LNCaP clone FGC (cell line): ENCODE measurements around the gene CYP1A2.
"Not testable (repeated sequence)": the region's sequence is repeated elsewhere in the genome, so short reads cannot be mapped to it uniquely, and the experiment has no call there.

Source experiments
- DNase-seq: peaks from one replicate; pipeline ENCODE4 v3.0.0-alpha.2; 2011; ENCODE audit warnings: low read depth
- H3K4me3 ChIP-seq: 2 replicates; pipeline ENCODE4 v1.5.1; 2011; ENCODE audit warnings: mild to moderate bottlenecking, low read depth, low read length, control low read depth
- TF ChIP-seq, protein P1 (sequence below): IDR thresholded peaks from 2 replicates; pipeline ENCODE4 v1.5.1; 2012; ENCODE audit warnings: mild to moderate bottlenecking; ENCODE audit not compliant: control insufficient read depth, insufficient read depth; ENCODE audit errors: extremely low read depth

CYP1A2 gene

DNA sequence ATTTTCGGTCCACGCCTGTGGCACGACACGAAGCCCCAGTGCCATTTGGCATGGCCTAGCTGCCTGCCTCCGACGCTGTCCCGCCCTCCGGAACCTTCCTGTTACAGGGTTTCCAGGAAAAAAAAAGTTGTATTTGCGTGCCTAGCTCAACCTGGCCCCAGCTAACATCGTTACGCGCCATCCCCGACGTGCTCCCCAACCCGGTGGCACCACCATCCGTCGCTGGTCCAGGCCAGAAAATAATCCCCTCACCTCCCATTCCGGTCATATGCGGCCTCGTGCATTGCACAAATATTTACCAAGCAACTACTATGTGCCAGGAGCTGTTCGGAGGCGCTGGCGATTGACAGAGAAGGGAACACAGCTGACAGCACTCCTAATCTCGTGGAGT is 21.9 kb upstream of the CYP1A2 start:
- DNase-seq, result no peak
- H3K4me3 ChIP-seq, result no peak overlapping the region
- TF ChIP-seq, protein P1, sequence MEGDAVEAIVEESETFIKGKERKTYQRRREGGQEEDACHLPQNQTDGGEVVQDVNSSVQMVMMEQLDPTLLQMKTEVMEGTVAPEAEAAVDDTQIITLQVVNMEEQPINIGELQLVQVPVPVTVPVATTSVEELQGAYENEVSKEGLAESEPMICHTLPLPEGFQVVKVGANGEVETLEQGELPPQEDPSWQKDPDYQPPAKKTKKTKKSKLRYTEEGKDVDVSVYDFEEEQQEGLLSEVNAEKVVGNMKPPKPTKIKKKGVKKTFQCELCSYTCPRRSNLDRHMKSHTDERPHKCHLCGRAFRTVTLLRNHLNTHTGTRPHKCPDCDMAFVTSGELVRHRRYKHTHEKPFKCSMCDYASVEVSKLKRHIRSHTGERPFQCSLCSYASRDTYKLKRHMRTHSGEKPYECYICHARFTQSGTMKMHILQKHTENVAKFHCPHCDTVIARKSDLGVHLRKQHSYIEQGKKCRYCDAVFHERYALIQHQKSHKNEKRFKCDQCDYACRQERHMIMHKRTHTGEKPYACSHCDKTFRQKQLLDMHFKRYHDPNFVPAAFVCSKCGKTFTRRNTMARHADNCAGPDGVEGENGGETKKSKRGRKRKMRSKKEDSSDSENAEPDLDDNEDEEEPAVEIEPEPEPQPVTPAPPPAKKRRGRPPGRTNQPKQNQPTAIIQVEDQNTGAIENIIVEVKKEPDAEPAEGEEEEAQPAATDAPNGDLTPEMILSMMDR, result no peak

DNA sequence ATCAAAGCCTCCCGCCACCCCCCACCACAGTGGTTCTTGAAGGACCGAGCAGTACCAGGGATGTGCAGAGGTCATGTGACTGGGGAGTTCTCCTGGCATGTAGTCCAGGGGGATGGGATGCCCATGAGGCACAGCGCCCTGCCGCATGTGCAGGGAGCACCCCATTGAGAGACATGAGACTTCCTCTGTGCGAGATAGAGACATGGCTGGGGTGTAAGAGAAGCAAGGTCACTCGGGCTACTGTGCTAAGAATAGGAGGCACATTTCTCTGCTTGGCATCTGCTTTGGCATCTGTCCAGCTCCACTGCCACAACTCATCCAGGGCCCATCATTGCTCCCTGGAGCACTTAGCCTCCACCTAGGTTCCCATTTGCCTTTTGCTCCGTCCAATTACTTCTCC is 20.9 kb upstream of the CYP1A2 start:
- DNase-seq, result no peak
- TF ChIP-seq, protein P1, result no peak
- H3K4me3 ChIP-seq, result no peak overlapping the region

DNA sequence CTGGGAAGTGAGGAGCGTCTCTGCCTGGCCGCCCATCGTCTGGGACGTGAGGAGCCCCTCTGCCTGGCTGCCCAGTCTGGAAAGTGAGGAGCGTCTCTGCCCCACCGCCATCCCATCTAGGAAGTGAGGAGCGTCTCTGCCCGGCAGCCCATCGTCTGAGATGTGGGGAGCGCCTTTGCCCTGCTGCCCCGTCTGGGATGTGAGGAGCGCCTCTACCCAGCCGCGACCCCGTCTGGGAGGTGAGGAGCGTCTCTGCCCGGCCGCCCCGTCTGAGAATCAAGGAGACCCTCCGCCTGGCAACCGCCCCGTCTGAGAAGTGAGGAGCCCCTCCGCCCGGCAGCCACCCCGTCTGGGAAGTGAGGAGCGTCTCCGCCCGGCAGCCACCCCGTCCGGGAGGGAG is 19.9 kb upstream of the CYP1A2 start:
- not testable (repeated sequence) for DNase-seq, H3K4me3 ChIP-seq

DNA sequence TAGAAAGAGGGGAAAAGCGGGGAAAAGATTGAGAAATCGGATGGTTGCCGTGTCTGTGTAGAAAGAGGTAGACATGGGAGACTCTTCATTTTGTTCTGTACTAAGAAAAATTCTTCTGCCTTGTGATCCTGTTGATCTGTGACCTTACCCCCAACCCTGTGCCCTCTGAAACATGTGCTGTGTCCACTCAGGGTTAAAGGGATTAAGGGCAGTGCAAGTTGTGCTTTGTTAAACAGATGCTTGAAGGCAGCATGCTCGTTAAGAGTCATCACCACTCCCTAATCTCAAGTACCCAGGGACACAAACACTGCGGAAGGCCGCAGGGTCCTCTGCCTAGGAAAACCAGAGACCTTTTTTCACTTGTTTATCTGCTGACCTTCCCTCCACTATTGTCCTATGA is 19.3 kb upstream of the CYP1A2 start:
- not testable (repeated sequence) for H3K4me3 ChIP-seq, DNase-seq

DNA sequence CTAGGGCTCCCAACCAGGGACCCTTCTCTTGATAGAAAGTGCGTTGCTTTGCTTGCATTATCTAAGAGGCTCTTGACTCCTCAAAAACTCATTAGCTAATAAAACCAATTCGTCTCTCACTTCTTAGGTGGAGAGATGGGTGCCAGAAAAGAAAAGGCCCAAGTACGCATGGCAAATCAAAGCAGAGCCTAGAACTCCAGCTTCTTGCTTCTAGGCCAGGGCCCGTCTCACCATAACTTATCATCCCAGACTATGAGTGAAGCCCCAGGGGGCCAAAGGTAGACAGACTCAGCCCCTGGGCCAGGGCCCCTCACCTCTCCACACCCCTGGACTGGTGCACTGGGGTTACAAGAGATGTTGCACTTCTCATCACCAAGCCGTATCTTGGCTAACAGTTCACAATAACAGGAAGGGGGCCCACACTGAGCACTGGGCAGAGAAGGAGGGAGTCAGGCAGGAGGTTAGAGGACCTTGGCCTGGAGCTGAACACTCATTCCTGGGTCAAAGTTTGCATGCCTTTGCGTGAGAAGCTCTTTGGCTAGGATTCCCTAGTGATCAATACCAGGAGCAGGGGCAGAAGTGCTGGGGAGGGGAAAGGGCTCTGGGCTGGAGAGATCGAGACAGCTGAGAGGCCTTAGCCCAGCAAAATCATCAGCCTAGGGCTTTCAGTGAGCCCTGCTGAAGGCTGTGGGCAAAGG is 17.9 kb upstream of the CYP1A2 start:
- TF ChIP-seq, protein P1, result no peak
- H3K4me3 ChIP-seq, result no peak overlapping the region
- no peak for DNase-seq

DNA sequence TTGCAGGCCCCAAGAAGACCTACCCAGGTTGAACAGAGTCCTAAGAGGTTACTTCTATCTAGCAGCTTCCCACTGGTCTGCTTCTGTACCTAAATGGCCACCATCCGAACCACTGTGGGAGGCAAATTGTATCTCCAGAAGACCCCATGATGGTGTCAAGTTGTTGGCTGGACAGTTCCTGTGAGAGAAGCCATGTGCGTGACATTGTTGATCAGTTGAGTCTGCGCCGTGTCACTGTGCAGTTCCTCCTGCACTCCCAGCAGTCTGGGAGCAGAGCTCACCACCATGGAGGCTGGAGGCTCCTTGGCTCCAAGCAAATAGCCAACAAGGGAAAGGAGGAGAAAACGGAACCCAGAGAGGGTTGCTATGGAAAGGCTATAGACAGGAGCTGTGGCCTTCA is 15.8 kb upstream of the CYP1A2 start:
- no peak overlapping the region for H3K4me3 ChIP-seq
- no peak for DNase-seq
- TF ChIP-seq, protein P1, result no peak

DNA sequence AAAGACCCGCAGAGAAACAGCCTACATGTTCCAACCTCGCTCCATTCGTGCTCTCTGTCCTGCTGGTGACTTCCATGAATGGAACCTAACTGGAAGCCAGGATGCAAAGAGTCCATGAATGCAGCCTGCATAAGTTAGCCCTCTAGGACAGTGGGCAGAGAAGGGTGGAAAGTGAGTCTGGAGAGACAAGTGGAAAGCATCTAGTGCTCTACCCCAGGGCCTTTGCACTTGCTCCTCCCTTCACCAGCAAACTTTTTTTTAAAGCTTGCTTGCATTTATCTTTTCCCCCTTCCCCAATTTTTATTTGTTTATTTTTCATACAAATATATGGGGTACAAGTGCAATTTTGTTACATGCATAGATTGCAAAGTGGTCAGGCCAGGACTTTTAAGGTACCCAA is 15.4 kb upstream of the CYP1A2 start:
- no peak overlapping the region for H3K4me3 ChIP-seq
- TF ChIP-seq, protein P1, result no peak
- no peak for DNase-seq

DNA sequence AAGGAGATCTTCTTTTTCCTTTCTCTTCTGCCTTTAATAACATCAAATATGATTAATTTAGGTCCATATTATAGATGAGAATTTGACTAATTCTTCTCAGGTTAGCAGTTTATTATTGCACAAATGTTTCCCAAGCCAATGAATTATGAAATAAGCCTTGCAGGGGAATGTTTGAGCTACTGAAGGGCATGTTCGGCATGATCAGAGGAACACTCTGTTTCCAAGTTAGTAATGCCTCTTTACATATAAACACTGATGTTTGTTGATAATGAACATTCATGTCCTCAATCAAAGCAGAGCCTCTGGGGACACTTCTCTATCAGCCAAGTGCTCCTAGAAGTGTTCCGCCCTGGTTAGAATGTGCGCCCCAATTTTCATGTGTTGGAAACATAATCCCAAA is 13.3 kb upstream of the CYP1A2 start:
- TF ChIP-seq, protein P1, result no peak
- no peak for DNase-seq
- H3K4me3 ChIP-seq, result no peak overlapping the region

DNA sequence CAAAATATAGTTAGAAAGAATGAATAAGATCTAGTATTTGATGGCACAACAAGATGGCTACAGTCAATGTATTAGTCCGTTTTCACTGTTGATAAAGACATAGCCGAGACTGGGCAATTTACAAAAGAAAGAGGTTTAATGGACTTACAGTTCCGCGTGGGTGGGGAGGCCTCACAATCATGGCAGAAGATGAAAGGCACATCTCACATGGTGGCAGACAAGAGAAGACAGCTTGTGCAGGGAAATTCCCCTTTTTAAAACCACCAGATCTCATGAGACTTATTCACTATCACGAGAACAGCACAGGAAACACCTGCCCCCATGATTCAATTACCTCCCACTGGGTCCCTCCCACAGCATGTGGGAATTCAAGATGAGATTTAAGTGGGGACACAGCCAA is 10.4 kb upstream of the CYP1A2 start:
- DNase-seq, H3K4me3 ChIP-seq: not testable (repeated sequence)
